Left colon (tissue), 2 donors: ENCODE measurements around the gene SHROOM2. TPM values are rescaled to one million over a fixed set of nuclear protein-coding genes. Genes with fewer than 3 reads are reported as not detected.
"Not testable (repeated sequence)": the region's sequence is repeated elsewhere in the genome, so short reads cannot be mapped to it uniquely, and the experiment has no call there.

Experiments used
- ATAC-seq: fragments of 200-7000 bp; cut with Tn5 transposase; one replicate; pipeline ENCODE4 v1.9.1; 2020; ENCODE audit warnings: mild to moderate bottlenecking, moderate library complexity
- DNase-seq, 2 donors: peaks; one replicate each; pipeline ENCODE4 v3.0.0-alpha.2; 2020
- intact Hi-C, 2 donors: fragments of 100-400 bp; cut with DNase I in 1 of 2; cut with micrococcal nuclease in 1 of 2; formaldehyde crosslinking; loops; one replicate each; pipeline versions ENCODE4 v1.11.2 to v1.14.0; 2022; cut with DNase I, micrococcal nuclease
- total RNA-seq, 2 donors: library from RNA; stranded (reverse); fragmentation: NEBNext Ultra II Directional; extraction: Animal tissue kit (Norgen Biotek cat#: 25700); gene quantifications; one replicate each; pipeline ENCODE4 v1.2.1, GENCODE V29; 2021
- donor health status: DM: no; HTN: no; CAD: no.
- donor health status: DM: yes; HTN: yes; CAD: no.

Gene SHROOM2
- total RNA-seq, 2 donors from 2014 or later: 8.1 to 10.1 TPM

GRCh38 chrX:9856588-9856987 is 70.4 kb downstream of the SHROOM2 start:
- intact Hi-C loops: no loop called here
- DNase-seq: no peak
- no peak for ATAC-seq

- DNase-seq: no peak
- ATAC-seq: no peak
- intact Hi-C loops: no loop called here
Measured at GRCh38 chrX:9857575-9858474, 71.6 kb downstream of the SHROOM2 start.

GRCh38 chrX:9858684-9859083 is 72.5 kb downstream of the SHROOM2 start:
- intact Hi-C loops, ATAC-seq, DNase-seq: not testable (repeated sequence)

GRCh38 chrX:9859711-9860555 is 73.7 kb downstream of the SHROOM2 start:
- intact Hi-C loops: no loop called here
- ATAC-seq (no peak), DNase-seq (no peak)

GRCh38 chrX:9860826-9861225 is 74.6 kb downstream of the SHROOM2 start:
- intact Hi-C loops: no loop called here
- DNase-seq: no peak
- no peak for ATAC-seq

- intact Hi-C loops: no loop called here
- DNase-seq (no peak), ATAC-seq (no peak)
Measured at GRCh38 chrX:9861711-9862110, 75.5 kb downstream of the SHROOM2 start.

- no peak for ATAC-seq
Measured at GRCh38 chrX:9862525-9862924, 76.3 kb downstream of the SHROOM2 start.

GRCh38 chrX:9862953-9863352 is 76.7 kb downstream of the SHROOM2 start:
- ATAC-seq: no peak
- DNase-seq: no peak
- intact Hi-C loops: no loop called here

More at GRCh38 chrX:9862525-9862924, 76.3 kb downstream of the SHROOM2 start:
- intact Hi-C loops: no loop called here
- DNase-seq: no peak

GRCh38 chrX:9864011-9864410 is 77.8 kb downstream of the SHROOM2 start:
- intact Hi-C loops: no loop called here
- DNase-seq (no peak), ATAC-seq (no peak)

- intact Hi-C loops: no loop called here
- DNase-seq (no peak), ATAC-seq (no peak)
Measured at GRCh38 chrX:9865804-9866472, 79.7 kb downstream of the SHROOM2 start.

GRCh38 chrX:9866633-9867032 is 80.4 kb downstream of the SHROOM2 start:
- ATAC-seq (no peak), DNase-seq (no peak)
- intact Hi-C loops: no loop called here

- DNase-seq (no peak), ATAC-seq (no peak)
- intact Hi-C loops: no loop called here
Measured at GRCh38 chrX:9867226-9867625, 81.0 kb downstream of the SHROOM2 start.

- intact Hi-C loops: no loop called here
- DNase-seq (no peak), ATAC-seq (no peak)
Measured at GRCh38 chrX:9867753-9868152, 81.5 kb downstream of the SHROOM2 start.

- intact Hi-C loops: no loop called here
Measured at GRCh38 chrX:9871701-9872268, 85.6 kb downstream of the SHROOM2 start.

GRCh38 chrX:9873360-9873759 is 87.1 kb downstream of the SHROOM2 start:
- intact Hi-C loops: no loop called here
- no peak for ATAC-seq

More at GRCh38 chrX:9871701-9872268, 85.6 kb downstream of the SHROOM2 start:
- ATAC-seq: no peak
- DNase-seq: no peak

GRCh38 chrX:9873952-9874351 is 87.7 kb downstream of the SHROOM2 start:
- DNase-seq: peak in 1 of 2 donors; percentile 32

More at GRCh38 chrX:9873360-9873759, 87.1 kb downstream of the SHROOM2 start:
- DNase-seq: no peak

GRCh38 chrX:9874483-9874882 is 88.3 kb downstream of the SHROOM2 start:
- intact Hi-C loops: no loop called here
- no peak for DNase-seq
- ATAC-seq: no peak

More at GRCh38 chrX:9873952-9874351, 87.7 kb downstream of the SHROOM2 start:
- peak; percentile 64 for ATAC-seq
- intact Hi-C loops: no loop called here

GRCh38 chrX:9875801-9876200 is 89.6 kb downstream of the SHROOM2 start:
- DNase-seq: no peak
- intact Hi-C loops: no loop called here
- no peak for ATAC-seq

GRCh38 chrX:9876201-9876600 is 90.0 kb downstream of the SHROOM2 start:
- DNase-seq: no peak
- no peak for ATAC-seq
- intact Hi-C loops: no loop called here
